HT1080 (cell line): ENCODE data around the gene CASQ2. TPM values are rescaled to one million over a fixed set of nuclear protein-coding genes. Genes with fewer than 3 reads are reported as not detected.

Experiments used
- DNase-seq: peaks from one replicate; pipeline ENCODE4 v3.0.0-alpha.2; 2015; ENCODE audit warnings: low read depth
- polyA plus RNA-seq, 2 experiments: library from polyadenylated mRNA; depleted of rRNA; stranded (reverse); fragments of >200 nt; gene quantifications; 2 replicates each; pipeline ENCODE4 v1.2.3, GENCODE V29; 2015
- total RNA-seq: library from RNA; depleted of rRNA; stranded (reverse); fragments of >200 nt; shearing (Covaris generic); gene quantifications from 2 replicates; pipeline ENCODE4 v1.2.3, GENCODE V29; 2014; rRNA removed

Gene CASQ2
- not detected in 2 replicates for total RNA-seq
- not detected in 2 replicates for polyA plus RNA-seq (2015; cell fraction: cytosol; rRNA removed)
- not detected in 2 replicates for polyA plus RNA-seq (2015; cell fraction: nucleus; rRNA removed)

- no peak for DNase-seq
Measured at GRCh38 chr1:115768549-115768948, at the start of gene CASQ2. TSS of gene CASQ2 (minus strand) at chr1:115768714. CDS start at chr1:115768541, 173 bp downstream.

- DNase-seq = no peak
Measured at GRCh38 chr1:115815694-115816093, 47.2 kb upstream of the CASQ2 start.

DNA sequence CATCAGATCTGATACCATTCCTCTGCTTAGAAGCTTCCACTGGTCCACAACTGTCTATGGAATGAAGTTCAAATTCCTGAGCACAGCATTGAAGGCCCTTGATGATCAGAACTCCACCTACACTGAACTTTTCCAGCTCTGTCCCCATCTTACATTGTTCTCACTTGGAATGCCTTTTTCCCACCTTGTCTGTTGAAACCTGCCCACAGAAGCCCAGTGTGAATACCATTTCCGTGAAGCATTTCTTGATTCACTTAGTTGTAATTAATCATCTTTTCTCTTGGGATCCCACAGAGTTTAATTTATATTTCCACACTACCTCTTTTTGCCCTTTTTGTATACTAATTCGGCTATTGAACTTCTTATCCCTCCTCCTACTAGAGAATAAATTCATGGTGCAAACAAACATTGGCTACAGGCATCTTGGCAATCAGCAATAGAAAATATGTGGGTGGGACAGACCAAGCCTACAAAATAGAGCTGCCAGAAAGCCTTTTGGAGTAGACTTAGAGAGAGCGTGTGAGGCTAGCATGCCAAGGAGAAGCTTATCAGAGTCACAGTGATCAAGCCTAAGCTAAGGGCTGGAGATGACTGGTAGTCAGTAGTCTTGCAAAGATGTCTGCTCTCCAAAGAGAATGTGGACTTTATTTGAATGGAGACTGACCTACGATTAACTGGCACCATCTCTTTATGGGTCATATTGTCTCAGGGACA is 46.3 kb upstream of the CASQ2 start:
- no peak for DNase-seq

DNA sequence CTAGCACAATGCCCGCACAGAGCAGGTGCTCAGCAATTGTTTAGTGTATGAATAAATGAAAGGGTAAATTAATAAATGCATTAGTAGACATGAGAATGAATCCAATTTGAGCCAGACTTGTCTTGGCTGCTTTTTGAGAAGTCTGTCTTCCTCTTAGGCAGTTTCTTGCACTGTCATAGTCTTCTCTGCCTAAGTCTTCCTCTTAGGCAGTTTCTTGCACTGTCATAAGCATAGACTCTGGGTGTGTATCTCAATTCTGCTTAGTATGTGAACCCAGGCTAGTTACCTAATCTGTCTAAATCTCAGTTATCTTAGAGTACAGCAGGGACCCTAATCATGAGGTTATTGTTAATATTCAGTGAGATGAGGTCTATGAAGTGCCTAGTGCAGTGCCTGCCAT is 45.2 kb upstream of the CASQ2 start:
- DNase-seq = no peak

GRCh38 chr1:115811140-115811828 is 42.8 kb upstream of the CASQ2 start:
- peak; percentile 13 for DNase-seq

DNA sequence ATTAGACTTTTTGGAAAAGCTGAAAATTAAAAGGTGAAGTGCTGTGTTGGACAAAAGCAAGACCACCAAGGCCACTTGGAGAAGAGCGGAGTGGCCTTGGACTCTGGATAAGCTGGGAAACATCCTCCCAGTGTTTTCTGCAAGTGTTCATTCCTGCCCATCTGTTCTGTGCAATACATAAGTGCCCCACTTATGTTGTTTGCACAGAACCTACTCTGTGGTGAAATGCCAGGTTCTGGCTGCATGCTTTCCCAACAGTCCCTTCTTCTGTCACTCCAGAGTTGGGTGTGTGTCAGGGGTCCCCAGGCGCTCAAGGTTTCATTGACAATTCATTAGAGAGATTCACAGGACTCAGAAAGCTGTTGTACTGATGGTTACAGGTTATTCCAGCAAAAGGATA is 42.1 kb upstream of the CASQ2 start:
- no peak for DNase-seq

DNA sequence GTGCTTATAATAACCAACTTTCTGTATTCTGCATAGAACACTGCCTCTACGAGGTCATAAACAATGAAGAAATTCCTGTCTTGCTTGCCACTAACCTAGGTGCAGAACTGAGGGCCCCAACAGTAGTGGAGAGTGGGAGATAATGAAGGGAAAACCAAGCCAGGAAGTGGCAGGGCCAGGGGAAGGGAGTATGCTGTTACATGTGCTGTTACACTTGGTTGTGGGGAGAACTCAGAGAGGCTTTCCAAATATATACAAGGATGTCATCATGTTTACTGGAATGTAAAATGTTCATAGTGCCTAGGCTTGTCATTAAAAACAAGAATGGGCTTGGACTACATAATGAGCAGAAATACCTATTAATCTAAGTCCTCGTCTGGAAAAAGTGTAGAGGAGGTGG is 41.3 kb upstream of the CASQ2 start:
- no peak for DNase-seq

- DNase-seq = no peak
Measured at GRCh38 chr1:115809076-115809475, 40.6 kb upstream of the CASQ2 start.

- peak; percentile 63 for DNase-seq
Measured at GRCh38 chr1:115807723-115808122, 39.2 kb upstream of the CASQ2 start.

DNA sequence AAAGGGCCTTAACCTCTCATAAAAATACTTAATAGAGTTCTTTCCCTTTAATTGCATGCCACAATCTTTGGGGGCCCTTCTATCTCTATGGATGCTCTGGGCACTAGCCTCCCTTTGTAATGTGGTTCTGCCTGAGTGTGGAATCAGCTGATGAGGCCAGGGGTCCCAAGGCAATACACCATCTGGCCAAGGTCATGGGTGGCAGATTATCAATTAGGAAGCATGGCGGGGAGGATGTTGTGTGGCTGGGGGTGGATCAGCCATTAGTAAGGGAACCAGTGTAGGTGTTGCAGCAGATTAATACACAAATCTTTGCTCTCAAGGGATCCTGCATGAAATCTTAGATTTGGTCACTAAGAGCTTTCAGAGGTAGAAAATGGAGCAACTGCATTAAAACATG is 37.1 kb upstream of the CASQ2 start:
- no peak for DNase-seq

DNA sequence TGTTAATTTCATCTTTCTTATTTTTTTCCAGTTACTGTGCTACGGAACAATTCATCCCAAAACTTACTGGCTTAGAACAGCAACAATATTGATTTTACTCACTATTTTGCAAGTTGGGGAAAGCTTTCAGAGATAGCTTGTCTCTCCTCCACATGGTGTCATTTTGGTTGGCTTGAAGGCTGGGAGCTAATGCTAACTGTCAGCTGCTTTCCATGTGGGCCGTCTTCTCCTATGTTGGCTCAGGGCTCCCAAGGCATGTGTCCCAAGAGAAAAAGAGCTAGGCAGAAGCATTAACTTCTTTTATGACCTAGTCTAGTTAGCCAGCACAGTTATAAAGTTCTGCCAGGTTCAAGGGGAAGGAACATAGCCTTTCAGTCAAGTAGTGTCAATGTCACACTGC is 33.9 kb upstream of the CASQ2 start:
- DNase-seq = no peak

- no peak for DNase-seq
Measured at GRCh38 chr1:115797486-115797885, 29.0 kb upstream of the CASQ2 start.

DNA sequence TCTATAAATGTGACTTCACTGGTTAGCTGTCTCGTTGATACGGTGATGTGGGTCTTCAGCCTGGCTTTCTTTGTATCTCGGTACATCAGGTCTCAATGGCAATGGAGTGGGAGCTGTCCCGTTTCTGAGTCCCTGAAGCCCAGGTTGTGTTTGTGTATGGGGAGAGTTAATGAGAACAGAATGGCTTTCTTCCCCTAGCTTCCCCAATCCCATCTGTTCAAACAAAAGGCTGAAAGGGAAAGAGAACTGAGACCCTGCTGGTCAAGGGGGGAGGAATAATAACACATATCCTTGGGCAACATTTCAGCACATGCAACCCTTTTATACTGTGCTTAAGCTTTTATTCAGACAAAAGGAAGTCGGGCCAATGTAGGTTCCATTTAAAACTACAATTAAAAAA is 28.4 kb upstream of the CASQ2 start:
- DNase-seq = no peak

GRCh38 chr1:115796036-115796435 is 27.5 kb upstream of the CASQ2 start:
- DNase-seq = no peak

GRCh38 chr1:115794976-115795639 is 26.6 kb upstream of the CASQ2 start:
- DNase-seq = no peak

DNA sequence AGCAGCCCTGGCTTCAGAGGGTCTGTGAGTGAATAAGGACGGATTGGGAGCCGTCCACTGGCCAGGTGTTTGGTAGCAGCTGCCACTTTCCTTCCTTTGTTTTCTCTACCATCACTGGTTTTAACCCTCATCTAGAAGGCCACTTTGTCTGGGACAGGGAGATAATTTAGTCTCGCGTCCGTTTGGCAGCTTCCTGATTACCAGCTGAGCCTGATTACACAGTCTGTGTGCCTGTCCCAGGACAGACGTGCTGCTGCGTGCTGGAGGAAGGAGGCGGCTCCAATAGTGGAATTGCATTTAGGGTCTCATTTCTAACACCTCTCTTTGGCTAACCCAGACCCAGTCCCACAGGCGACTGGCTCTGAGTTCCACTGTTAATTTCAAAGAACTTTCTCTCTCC is 24.6 kb upstream of the CASQ2 start:
- DNase-seq = no peak

DNA sequence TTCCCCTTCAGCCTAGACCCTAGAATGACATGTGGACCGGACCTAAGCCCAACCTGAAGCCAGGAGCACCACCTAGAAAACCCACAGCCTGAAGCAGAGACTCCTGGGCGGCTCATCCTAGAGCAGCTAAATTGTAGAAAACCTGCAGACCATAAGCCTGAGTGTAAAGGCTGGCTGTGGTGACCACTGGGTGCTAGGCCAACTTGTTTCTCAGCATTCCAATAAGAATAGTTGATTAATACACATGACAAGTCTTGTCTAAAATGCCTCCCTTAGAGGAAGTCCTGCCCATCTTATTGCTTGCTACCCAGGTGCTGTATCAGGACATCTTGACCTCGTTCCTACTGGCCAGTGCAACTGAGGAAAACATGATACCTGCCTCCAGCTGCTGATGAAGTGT is 23.3 kb upstream of the CASQ2 start:
- no peak for DNase-seq

DNA sequence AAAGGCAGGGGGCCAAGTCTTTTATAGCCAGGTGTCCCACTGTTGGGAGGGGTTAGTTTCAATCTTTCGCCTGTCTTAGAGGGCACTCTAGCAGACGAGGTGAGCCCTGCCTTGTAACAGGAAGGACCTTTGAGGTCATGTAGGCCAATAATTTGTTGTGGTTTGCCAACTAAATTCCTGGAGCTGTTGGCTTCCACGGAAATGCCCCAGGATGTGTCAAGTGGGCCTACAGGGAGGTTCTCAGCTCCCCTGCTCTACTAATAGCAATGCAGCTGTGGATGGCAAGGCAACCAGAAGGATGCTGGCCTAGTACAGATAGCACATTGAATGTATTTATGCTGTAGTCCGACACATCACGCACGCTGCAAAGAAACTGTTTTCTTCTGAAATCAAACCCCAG is 22.3 kb upstream of the CASQ2 start:
- DNase-seq = peak; percentile 35

DNA sequence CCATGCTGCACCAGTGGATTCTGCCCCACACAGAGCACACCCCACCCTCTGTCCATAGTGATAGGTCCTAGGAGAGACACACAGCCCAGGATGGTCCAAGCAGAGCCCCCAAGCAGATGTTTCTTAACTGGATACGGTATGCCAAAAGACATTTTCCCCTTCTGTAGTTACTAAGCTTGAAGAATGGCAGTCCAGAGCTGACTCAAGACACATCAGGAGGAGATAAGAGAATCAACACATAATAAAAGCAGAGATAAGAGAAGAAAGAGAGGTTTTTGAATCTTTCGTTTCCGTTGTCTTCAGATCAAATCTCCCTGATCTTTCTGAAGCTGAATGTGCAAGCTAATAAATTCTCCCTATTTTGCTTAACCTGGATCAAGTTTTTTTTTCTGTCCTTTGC is 21.8 kb upstream of the CASQ2 start:
- DNase-seq = no peak

GRCh38 chr1:115783311-115783710 is 14.8 kb upstream of the CASQ2 start:
- peak; percentile 10 for DNase-seq

DNA sequence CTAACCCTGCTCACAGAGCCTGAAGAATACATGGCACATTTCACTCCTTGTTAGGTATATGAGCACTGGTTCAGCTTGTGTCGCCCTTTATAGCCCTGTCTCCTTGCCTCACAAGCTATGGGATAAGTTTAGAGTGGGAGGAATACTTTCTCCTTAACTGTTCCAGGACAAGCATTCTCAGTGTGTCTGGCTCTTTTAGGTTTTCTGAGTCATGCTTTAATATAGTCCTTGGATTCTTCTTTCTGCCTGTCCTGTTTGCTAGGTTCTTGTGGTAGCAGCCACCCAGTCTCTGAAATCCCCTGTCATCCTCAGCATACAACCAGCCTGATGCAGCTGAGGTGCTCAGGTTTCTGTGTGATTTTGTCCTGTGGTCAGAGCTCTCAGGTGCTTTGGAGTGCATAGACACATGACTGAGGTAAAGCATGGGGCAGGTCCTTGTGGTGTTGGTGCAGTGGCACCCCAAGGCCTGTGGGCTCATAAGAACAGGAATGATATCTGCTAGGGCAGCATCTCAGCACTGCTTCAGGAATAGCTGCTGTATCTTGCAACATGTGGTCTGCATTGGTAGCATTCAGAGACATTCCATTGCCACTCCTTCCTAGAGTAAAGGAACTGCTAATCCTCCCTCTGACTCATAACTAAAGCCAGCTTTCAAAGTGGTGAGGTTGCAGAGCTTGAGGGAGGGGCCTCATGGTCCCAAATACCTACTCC is 14.2 kb upstream of the CASQ2 start:
- DNase-seq = peak; percentile 91

DNA sequence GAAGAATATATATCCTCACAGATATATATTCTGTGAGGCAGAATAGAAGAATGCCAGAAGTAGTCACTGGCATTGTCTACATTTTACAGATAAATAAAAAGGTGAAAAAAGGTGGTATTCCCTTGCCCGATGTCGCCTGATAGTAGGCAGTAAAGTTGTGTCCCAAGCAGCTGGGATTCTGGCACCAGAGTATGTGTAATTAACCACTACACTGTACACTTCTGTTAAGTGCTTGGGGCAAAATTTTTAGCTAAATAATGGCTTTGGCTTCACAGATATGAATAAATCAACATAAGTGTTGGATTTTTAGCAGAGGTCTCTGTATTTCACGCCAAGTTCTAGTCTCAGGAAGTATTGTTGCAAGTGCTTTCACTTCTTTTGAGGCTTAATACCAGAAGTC is 13.3 kb upstream of the CASQ2 start:
- no peak for DNase-seq
